Upper lobe of left lung (tissue), 6 donors: ENCODE data around the gene PTPRM. TPM values are rescaled to one million over a fixed set of nuclear protein-coding genes. Genes with fewer than 3 reads are reported as not detected.
A peak's percentile ranks its signal among the peaks of the same experiment; 100 is the strongest.

Source experiments
- ATAC-seq, 2 donors: fragments of 200-7000 bp; cut with Tn5 transposase; one replicate each; pipeline ENCODE4 v1.9.1; 2022; ENCODE audit warnings: mild to moderate bottlenecking in 2 of 2, moderate library complexity in 2 of 2; ENCODE audit not compliant: low FRiP score in 2 of 2
- DNase-seq, 2 donors: peaks; one replicate each; pipeline ENCODE4 v3.0.0-alpha.2; 2019 to 2020
- H3K27ac ChIP-seq, 4 donors: fragments of 200-600 bp; sonication (generic); one replicate each; pipeline ENCODE4 v1.5.1; 2016 to 2019
- H3K27me3 ChIP-seq, 4 donors: fragments of 200-600 bp; sonication (generic); one replicate each; pipeline ENCODE4 v1.5.1; 2017 to 2019
- H3K36me3 ChIP-seq, 4 donors: fragments of 200-600 bp; sonication (generic); one replicate each; pipeline ENCODE4 v1.5.1; 2016 to 2019
- H3K4me1 ChIP-seq, 4 donors: fragments of 200-600 bp; sonication (generic); one replicate each; pipeline ENCODE4 v1.5.1; 2018 to 2019
- H3K4me3 ChIP-seq, 4 donors: fragments of 200-600 bp; sonication (generic); one replicate each; pipeline ENCODE4 v1.5.1; 2017 to 2019; ENCODE audit warnings: mild to moderate bottlenecking in 2 of 4, moderate library complexity in 1 of 4
- H3K9me3 ChIP-seq, 4 donors: fragments of 200-600 bp; sonication (generic); one replicate each; pipeline ENCODE4 v1.5.1; 2018 to 2019
- CTCF ChIP-seq, 6 experiments: fragments of 450-650 bp in 4 of 6; fragments of 200-600 bp in 2 of 6; sonication (generic) in 2 of 6; IDR thresholded peaks; one replicate each; pipeline ENCODE4 v1.5.1; 2016 to 2019; ENCODE audit warnings: antibody characterized with exemption in 6 of 6
- EP300 ChIP-seq, 4 donors: sonication (generic); formaldehyde crosslinking; IDR thresholded peaks; one replicate each; pipeline ENCODE4 v1.5.1; 2017; ENCODE audit warnings: antibody characterized with exemption in 4 of 4, control low read depth in 2 of 4
- POLR2A ChIP-seq, 4 donors: fragments of 450-650 bp; IDR thresholded peaks; one replicate each; pipeline ENCODE4 v1.5.1; 2016 to 2017; ENCODE audit warnings: antibody characterized with exemption in 4 of 4, mild to moderate bottlenecking in 2 of 4
- POLR2AphosphoS5 ChIP-seq, 2 donors: sonication (generic); formaldehyde crosslinking; IDR thresholded peaks; one replicate each; pipeline ENCODE4 v1.5.1; 2017; ENCODE audit warnings: antibody characterized with exemption in 2 of 2
- WGBS, 2 donors: methylation state at CpG; one replicate each; pipeline ENCODE4 v1.1.5; 2017 to 2018; 5-methylcytosine and 5-hydroxymethylcytosine counted together
- total RNA-seq, 6 donors: library from RNA; depleted of rRNA in 4 of 6; stranded (reverse); fragments of >200 nt in 4 of 6; gene quantifications; one replicate each; pipeline versions ENCODE4 v1.1.0 to v1.2.1, GENCODE V29; 2016 to 2021
- donor health status: DM: no; HTN: no; CAD: no; lungs with moderate emphysema.
- donor health status: DM: no; HTN: yes; CAD: no; lungs with severe emphysema.

Gene PTPRM
- total RNA-seq, 6 donors from 2014 or later: 82.0 to 201 (median 154) TPM

- ATAC-seq: no peak
- Histone ChIP-seq H3K27me3 (no peaks in the 10 kb centered on the region), H3K27ac (no peak overlapping the region), H3K4me3 (no peak overlapping the region), H3K36me3 (no peaks in the 10 kb centered on the region), H3K9me3 (peaks cover 6 to 11% (median 10%) of the 10 kb centered on the region in 4 donors), H3K4me1 (peaks cover 0 to 10% (median 1%) of the 10 kb centered on the region in 4 donors)
- TF ChIP-seq CTCF (IDR thresholded peaks at IDR 0.05) (no peak), POLR2AphosphoS5 (IDR thresholded peaks at IDR 0.05) (no peak), EP300 (IDR thresholded peaks at IDR 0.05) (no peak), POLR2A (IDR thresholded peaks at IDR 0.05) (no peak)
- WGBS, 2 donors: 94 to 95% methylated on average over 5 of the region's 5 CpGs
- no peak for DNase-seq
Measured at GRCh38 chr18:7809978-7810377, 242.9 kb downstream of the PTPRM start.

- WGBS, 2 donors: 92 to 95% methylated on average over 3 of the region's 3 CpGs
- peaks cover 6 to 22% (median 16%) of the 10 kb centered on the region in 4 donors for H3K9me3 ChIP-seq
- TF ChIP-seq POLR2A (IDR thresholded peaks at IDR 0.05) (no peak), CTCF (IDR thresholded peaks at IDR 0.05) (no peak), POLR2AphosphoS5 (IDR thresholded peaks at IDR 0.05) (no peak), EP300 (IDR thresholded peaks at IDR 0.05) (no peak)
- ATAC-seq (peak; percentile 64 to 70), DNase-seq (no peak)
- H3K4me3 ChIP-seq: no peak overlapping the region
- no peaks in the 10 kb centered on the region for H3K36me3 ChIP-seq
- no peaks in the 10 kb centered on the region for H3K27me3 ChIP-seq
- no peak overlapping the region for H3K27ac ChIP-seq
- peaks cover 0 to 10% (median 1%) of the 10 kb centered on the region in 4 donors for H3K4me1 ChIP-seq
Measured at GRCh38 chr18:7812431-7813063, 245.4 kb downstream of the PTPRM start.

- DNase-seq: no peak
- ATAC-seq: no peak
- Histone ChIP-seq H3K36me3 (no peaks in the 10 kb centered on the region), H3K4me3 (no peak overlapping the region), H3K27ac (no peak overlapping the region), H3K9me3 (peaks cover 6 to 22% (median 16%) of the 10 kb centered on the region in 4 donors), H3K27me3 (no peaks in the 10 kb centered on the region), H3K4me1 (peaks cover 0 to 14% (median 1%) of the 10 kb centered on the region in 4 donors)
- WGBS, 2 donors: 90 to 92% methylated on average over 5 of the region's 5 CpGs
- TF ChIP-seq EP300 (IDR thresholded peaks at IDR 0.05) (no peak), CTCF (IDR thresholded peaks at IDR 0.05) (no peak), POLR2AphosphoS5 (IDR thresholded peaks at IDR 0.05) (no peak), POLR2A (IDR thresholded peaks at IDR 0.05) (no peak)
Measured at GRCh38 chr18:7813131-7813530, 246.0 kb downstream of the PTPRM start.

GRCh38 chr18:7814754-7815315, 247.7 kb downstream of the PTPRM start:
- DNase-seq: no peak
- Histone ChIP-seq H3K27ac (no peak overlapping the region), H3K27me3 (no peaks in the 10 kb centered on the region), H3K9me3 (peaks cover 6 to 22% (median 16%) of the 10 kb centered on the region in 4 donors), H3K4me3 (no peak overlapping the region), H3K4me1 (peaks cover 0 to 14% (median 1%) of the 10 kb centered on the region in 4 donors), H3K36me3 (no peaks in the 10 kb centered on the region)
- TF ChIP-seq EP300 (IDR thresholded peaks at IDR 0.05) (no peak), POLR2AphosphoS5 (IDR thresholded peaks at IDR 0.05) (no peak), CTCF (IDR thresholded peaks at IDR 0.05) (no peak), POLR2A (IDR thresholded peaks at IDR 0.05) (no peak)
- no peak for ATAC-seq
- 93 to 97% methylated on average over 5 of the region's 5 CpGs for WGBS, 2 donors
